Dermis microvascular lymphatic vessel endothelial cell (primary cell): ENCODE results near the gene HOXC13. TPM values are rescaled to one million over a fixed set of nuclear protein-coding genes. Genes with fewer than 3 reads are reported as not detected.

Source experiments
- DNase-seq, 2 donors: peaks; one replicate each; pipeline versions ENCODE4 v3.0.0 to v3.0.0-alpha.2; 2010; ENCODE audit warnings: low read depth in 2 of 2
- total RNA-seq: library from RNA; depleted of rRNA; stranded (reverse); fragments of >200 nt; gene quantifications from 2 replicates; pipeline ENCODE4 v1.2.1, GENCODE V29; 2014

Gene HOXC13
- total RNA-seq, 1 donor from 2014 or later: not detected

- no peak for DNase-seq
Observed at GRCh38 chr12:53969588-53970259, 31.1 kb downstream of the HOXC13 start.

GRCh38 chr12:53970451-53970850 lies 31.8 kb downstream of the HOXC13 start:
- no peak for DNase-seq

GRCh38 chr12:53971129-53971528 lies 32.5 kb downstream of the HOXC13 start:
- no peak for DNase-seq

DNA sequence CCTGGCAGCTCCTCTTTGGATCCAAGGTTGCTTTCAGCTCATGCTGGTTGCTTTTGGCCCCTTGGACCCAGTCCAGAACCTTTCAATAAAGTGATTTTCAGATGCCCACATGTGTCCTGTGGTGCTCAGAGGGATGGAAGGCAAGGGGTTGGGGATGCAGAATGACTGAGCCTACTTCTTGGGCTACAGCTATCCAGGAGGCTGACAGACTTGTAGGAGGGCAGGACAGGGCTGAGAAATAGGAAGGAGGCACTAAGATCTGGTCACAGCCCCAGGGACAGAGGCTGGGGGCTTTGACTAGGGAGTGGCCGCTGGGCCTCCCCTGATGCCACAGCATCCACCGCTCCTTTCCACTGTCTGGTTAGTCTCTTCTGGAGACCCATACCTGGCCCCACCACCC lies 33.1 kb downstream of the HOXC13 start:
- DNase-seq: no peak

GRCh38 chr12:53972152-53972702 lies 33.6 kb downstream of the HOXC13 start:
- DNase-seq: no peak

DNA sequence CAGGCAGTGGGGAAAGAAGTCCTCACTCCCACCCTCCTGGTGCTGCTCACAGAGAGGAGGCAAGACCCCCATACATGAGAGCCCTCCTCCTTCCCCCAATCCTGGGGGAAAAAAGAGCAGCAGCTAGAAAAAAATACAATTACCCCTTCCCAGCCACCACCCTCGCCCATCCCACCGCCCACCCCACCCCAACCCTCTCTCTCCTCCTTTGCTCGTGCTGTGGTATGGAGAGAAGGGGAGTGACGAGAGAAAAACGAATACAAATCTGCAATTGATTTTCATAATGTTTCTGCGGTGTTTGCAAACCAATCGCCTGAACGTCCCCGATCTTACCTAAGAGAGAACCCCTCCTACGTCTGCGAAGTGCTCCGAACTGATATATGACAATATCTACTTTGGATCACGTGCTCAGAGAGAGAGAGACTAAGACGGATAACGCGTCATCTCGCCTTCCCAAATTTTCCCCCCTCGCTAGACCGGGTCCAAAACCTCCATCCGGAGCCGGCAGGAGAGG lies 34.1 kb downstream of the HOXC13 start, which contains the start of gene HOXC11:
Gene HOXC11 (plus strand): TSS at position 405 of the 514 bp plus-strand sequence. CDS start 116 bp downstream, outside the sequence.
- no peak for DNase-seq

DNA sequence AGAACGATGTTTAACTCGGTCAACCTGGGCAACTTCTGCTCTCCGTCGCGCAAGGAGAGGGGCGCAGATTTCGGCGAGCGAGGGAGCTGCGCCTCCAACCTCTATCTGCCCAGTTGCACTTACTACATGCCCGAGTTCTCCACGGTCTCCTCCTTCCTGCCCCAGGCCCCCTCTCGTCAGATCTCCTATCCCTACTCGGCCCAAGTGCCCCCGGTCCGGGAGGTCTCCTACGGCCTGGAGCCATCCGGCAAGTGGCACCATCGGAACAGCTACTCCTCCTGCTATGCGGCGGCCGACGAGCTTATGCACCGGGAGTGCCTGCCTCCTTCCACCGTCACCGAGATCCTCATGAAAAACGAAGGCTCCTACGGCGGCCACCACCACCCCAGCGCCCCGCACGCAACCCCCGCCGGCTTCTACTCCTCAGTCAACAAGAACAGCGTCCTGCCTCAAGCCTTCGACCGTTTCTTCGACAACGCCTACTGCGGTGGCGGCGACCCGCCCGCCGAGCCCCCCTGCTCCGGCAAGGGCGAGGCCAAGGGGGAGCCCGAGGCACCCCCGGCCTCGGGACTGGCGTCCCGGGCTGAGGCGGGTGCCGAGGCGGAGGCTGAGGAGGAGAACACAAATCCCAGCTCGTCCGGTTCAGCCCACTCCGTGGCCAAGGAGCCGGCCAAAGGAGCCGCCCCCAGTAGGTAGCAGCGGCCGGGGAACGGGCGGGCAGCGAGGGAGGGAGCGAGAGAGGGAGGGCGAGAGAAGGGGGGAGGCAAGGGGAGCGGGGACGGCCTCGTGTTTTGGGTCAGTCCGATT lies 34.8 kb downstream of the HOXC13 start:
- DNase-seq: no peak

DNA sequence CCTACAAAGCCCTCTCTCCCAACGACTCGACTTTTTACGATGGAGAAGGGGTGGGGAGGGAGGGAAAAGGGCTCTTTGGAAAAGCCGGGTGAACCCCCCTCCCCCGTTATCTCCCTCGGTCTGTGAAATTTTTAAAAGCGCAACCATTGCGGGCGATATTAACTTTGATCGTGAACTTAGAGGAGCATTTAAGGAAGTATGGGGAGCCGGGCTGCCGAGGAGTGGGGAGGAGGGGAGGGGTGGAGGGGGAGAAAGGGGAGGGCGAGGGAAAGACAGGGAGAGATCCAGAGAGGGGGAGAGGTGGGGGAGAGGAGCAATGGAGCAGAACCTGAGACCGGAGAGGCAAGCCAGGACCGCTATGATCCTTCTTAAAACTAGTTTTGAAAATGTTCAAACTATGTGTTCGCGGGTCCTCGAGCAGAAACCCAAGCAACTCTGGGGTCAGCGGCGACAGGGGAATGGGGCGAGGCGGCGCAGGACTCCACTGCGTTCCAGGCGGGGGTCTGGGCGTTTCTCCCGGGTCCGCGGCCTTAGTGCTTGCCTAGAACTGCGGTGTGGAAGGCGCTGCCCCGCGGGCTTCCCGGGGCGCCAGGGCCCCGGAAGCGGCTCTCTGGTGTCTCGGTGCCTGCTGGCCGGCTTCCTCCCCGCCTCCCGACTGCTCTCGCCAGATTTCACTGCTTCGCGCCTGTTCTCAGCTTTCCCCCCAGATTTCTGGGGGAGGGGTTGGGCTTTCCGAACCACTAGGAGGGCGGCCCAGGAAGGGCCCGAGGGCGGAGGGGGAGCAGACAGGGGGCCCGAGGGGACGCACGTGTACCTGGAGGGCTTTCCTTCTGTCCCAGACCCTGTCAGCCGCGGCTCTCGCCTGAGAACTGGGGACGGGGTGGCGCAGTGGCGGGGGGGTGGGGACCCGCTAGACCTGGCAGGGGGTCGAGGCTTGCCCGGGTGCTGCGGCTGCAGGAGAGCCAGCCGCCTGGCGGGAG lies 35.7 kb downstream of the HOXC13 start, which contains the start of gene HOTAIR:
Gene HOTAIR (minus strand): TSS at position 871 of the 980 bp plus-strand sequence.
- no peak for DNase-seq

- DNase-seq: no peak
Observed at GRCh38 chr12:53975064-53975471, 36.4 kb downstream of the HOXC13 start.

- DNase-seq: no peak
Observed at GRCh38 chr12:53975479-53976152, 37.0 kb downstream of the HOXC13 start.

DNA sequence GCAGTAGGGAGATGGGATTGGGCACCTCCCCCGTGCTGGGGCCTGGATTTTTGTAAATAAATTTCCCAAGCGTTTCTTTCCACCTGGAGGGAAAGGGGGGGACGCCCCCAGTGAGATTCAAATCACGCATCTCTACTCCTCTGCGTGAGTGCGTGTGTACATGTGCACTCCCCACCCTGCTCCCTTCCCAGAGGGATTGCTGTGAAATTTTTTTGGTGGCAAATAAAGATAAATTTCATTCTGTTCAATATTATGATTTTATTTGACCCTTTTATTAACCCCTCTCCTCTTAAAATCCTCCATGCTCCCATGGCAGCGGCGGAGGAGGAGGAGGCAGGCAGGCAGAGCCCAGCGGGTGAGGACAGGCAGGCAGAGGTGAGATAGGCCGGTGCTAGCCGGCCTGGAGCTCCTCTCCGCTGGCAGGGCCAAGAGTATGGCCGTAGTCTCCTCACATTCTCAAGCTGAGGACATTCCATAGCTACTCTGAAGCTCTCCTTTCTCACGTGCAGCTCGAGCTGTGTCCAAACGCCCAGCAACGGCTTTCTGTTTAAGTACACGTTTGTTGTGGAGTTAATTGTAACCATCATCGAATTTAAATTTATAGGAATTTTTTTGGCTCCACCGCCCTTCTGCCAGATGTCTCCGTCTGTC lies 37.7 kb downstream of the HOXC13 start:
- DNase-seq: no peak

DNA sequence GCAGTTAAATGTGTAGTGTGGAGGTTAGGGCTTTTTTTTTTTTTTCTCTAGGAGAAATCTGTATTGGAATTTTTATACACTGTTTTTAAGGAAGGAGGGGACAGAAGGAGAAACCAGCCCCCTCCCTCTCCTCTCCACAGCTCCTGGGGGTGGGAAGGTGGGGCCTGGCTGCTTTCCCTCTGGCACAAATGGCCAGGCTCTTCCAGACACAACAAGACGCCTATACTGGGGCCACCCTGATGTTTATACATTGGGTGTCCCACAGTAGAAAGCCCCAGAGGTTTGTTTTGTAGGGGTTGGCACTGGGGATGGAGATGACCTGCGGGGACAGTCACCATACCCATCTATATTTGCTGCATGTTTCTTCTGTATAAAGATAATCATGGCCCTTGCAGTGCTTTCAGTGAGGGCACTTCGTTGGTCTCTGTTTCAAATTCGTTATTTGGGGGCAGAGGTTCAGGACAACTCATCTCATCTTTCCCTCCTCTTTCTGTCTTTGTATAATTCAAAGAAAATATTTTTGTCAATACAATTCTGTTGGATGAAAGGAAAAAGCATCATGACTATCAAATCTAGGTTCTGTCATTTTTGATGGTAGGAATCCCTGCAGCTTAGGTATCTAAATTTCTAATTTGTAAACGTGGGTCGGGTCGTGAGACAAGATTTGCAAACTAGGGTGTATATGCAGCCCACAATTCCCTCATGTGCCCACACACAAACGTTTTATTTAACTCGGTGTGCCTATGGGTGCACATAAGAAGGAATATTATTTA lies 38.4 kb downstream of the HOXC13 start:
- no peak for DNase-seq

DNA sequence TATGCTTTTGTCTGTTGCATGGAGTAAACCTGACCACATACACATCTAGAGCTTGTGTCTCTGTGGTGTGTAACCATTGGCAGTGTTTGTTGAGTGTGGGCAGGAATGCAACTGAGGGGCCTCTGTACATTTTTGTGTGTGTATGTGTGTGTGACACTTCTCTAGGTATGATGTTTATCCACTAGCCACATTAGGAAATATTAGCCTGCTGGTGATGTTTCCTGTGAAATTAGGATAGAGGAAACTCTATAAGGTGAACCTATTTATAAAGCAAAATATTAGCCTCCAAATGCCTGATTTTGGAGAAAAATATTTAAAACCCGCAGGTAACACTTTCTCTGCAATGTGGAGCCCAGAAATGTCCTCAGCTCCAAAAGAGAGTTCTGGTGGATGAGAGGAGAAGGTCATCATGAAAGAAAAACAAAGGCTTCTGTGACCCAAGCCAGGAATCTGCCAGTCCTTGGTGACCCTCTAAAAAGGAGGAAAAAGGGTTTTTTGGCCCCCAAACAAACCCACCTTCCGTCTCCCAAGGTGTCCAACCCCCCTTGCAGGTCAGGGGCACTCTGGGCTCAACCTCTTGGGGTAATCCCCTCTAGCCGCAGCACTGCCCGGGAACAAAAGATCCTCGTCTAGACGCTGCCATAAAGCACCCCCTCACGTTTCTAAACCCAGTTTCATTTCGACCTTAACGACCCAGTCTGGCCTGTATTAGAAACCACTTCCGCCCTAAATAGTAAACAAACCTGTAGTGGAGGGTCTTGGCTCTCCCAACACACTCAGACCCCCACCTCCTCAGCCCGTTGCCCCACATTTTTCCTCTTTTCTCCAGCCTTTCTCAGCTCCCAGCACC lies 39.2 kb downstream of the HOXC13 start:
- DNase-seq: no peak

- no peak for DNase-seq
Observed at GRCh38 chr12:53978477-53979356, 40.1 kb downstream of the HOXC13 start.

GRCh38 chr12:53980104-53980801 lies 41.6 kb downstream of the HOXC13 start:
- DNase-seq: no peak

GRCh38 chr12:53980802-53981496 lies 42.3 kb downstream of the HOXC13 start:
- DNase-seq: no peak
